ENCODE results near the gene ZNF467. TPM values are rescaled to one million over a fixed set of nuclear protein-coding genes. Genes with fewer than 3 reads are reported as not detected.

The ZNF467 gene
- total and polyA plus RNA-seq, 2 donors (not counting 3 experiments of a cell fraction or from before 2014, with no cell fraction given) = 4.2 to 8.9 TPM

DNA sequence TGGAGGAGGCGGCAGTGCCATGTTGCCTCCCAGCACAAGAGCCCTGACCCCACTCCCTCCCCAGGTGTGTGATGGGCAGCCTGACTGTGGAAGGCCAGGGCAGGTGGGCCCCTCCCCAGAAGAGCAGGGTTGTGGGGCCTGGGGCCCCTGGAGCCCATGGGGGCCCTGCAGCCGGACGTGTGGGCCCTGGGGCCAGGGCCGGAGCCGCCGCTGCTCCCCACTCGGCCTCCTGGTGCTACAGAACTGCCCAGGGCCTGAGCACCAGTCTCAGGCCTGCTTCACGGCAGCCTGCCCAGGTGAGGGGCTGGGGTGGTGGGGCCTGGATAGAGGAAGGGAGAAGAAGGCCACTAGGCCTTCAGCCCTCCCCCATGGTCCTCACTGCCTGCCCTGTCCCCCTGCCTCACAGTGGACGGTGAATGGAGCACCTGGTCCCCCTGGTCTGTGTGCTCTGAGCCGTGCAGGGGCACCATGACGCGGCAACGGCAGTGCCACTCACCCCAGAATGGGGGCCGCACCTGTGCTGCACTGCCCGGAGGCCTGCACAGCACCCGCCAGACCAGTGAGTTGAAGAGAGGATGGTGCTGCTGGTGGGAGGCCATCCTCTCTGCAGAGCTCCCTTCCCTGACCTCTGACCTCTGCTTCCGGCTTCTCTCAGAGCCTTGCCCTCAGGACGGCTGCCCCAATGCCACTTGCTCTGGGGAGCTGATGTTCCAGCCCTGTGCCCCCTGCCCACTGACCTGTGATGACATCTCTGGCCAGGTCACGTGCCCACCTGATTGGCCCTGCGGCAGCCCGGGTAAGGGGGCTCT lies 18.2 kb upstream of the ZNF467 start:
- Histone ChIP-seq H3K27ac (ENCODE audit: insufficient read depth, low read depth, low read length) (no peak overlapping the region), H4K20me1 (replicated peaks; ENCODE audit: control insufficient read depth, extremely low read depth, insufficient read depth, low read length) (no peaks in the 10 kb centered on the region), H3K27me3 (ENCODE audit: control insufficient read depth in 2 of 2, insufficient read depth in 2 of 2, low read length in 2 of 2) (peaks cover 4 to 10% of the 10 kb centered on the region in 2 experiments), H3K4me3 (replicated peaks in 1 of 3; ENCODE audit: insufficient read depth in 1 of 3, low read depth in 1 of 3, low read length in 3 of 3) (no peak overlapping the region), H3K79me2 (ENCODE audit: control insufficient read depth, insufficient read depth, low read length) (no peaks in the 10 kb centered on the region), H3K9me1 (replicated peaks; ENCODE audit: control insufficient read depth, extremely low read depth, insufficient read depth, low read length) (no peaks in the 10 kb centered on the region), H3K9me3 (replicated peaks; ENCODE audit: control insufficient read depth, insufficient read depth, low read length) (no peaks in the 10 kb centered on the region), H3K4me1 (ENCODE audit: control insufficient read depth, extremely low read depth, insufficient read depth, low read length) (no peaks in the 10 kb centered on the region), H3K9ac (replicated peaks; ENCODE audit: extremely low read depth, insufficient read depth, low read length) (no peak overlapping the region), H3K4me2 (ENCODE audit: insufficient read depth, low read length) (no peak overlapping the region), H3K36me3 (ENCODE audit: control insufficient read depth in 2 of 2, extremely low read depth in 1 of 2, insufficient read depth in 2 of 2, low read length in 2 of 2) (no peaks in the 10 kb centered on the region), H2AFZ (ENCODE audit: low read depth, low read length) (no peak overlapping the region)
- CTCF ChIA-PET = interaction anchor here (0.6 to 4.4 kb wide), 6 partner anchors 14 to 168 kb away, joined by 3 to 41 read pairs (median 6); no protein-coding TSS in a partner anchor
- dilution Hi-C loops (cut with MboI; ENCODE audit: extremely low pct_ligation_motif_present, low sequenced_read_pairs) (no loop called here), intact Hi-C loops (cut with micrococcal nuclease) (loop anchor here (2.0 kb wide), 1 partner anchor 19 kb away; the partner anchor contains the start of gene ZNF467)
- no peak for TF ChIP-seq POLR2A (IDR thresholded peaks at IDR 0.05; ENCODE audit: low read depth, low read length)
- TF ChIP-seq GATA2 (IDR thresholded peaks at IDR 0.05; ENCODE audit: insufficient read depth, insufficient read length, low read depth, low read length) = no peak
- TF ChIP-seq MAX (IDR thresholded peaks at IDR 0.05; ENCODE audit: insufficient read depth, insufficient read length) = no peak
- TF ChIP-seq MYC (IDR thresholded peaks at IDR 0.05; ENCODE audit: low read depth, low read length) = no peak
- POLR2A ChIA-PET = no interaction called here
- no peak for DNase-seq (ENCODE audit: low read depth, low spot score)
- FAIRE-seq = no peak
- no TSS peak for BruUV-seq (replicated peaks)

GRCh38 chr7:149790754-149791360 lies 17.5 kb upstream of the ZNF467 start:
- H3K9me3 ChIP-seq (replicated peaks; ENCODE audit: control insufficient read depth, insufficient read depth, low read length) = no peaks in the 10 kb centered on the region
- H3K9ac ChIP-seq (replicated peaks; ENCODE audit: extremely low read depth, insufficient read depth, low read length) = no peak overlapping the region
- H3K4me2 ChIP-seq (ENCODE audit: insufficient read depth, low read length) = no peak overlapping the region
- no peaks in the 10 kb centered on the region for H4K20me1 ChIP-seq (replicated peaks; ENCODE audit: control insufficient read depth, extremely low read depth, insufficient read depth, low read length)
- H3K4me3 ChIP-seq (replicated peaks in 1 of 3; ENCODE audit: insufficient read depth in 1 of 3, low read depth in 1 of 3, low read length in 3 of 3) = no peak overlapping the region
- TF ChIP-seq MAX (IDR thresholded peaks at IDR 0.05; ENCODE audit: insufficient read depth, insufficient read length) (no peak), MYC (IDR thresholded peaks at IDR 0.05; ENCODE audit: low read depth, low read length) (no peak), EZH2 (IDR thresholded peaks at IDR 0.05; ENCODE audit: borderline replicate concordance, low read depth, low read length, severe bottlenecking) (no peak), POLR2AphosphoS5 (IDR thresholded peaks at IDR 0.05; ENCODE audit: insufficient read depth, low read depth, low read length) (no peak), CTCF (IDR thresholded peaks at IDR 0.05; ENCODE audit: extremely low read depth in 1 of 2, insufficient read depth in 1 of 2, low read depth in 1 of 2, low read length in 2 of 2) (no peak), GATA2 (IDR thresholded peaks at IDR 0.05; ENCODE audit: insufficient read depth, insufficient read length, low read depth, low read length) (no peak), POLR2A (IDR thresholded peaks at IDR 0.05; ENCODE audit: low read depth, low read length) (no peak), JUN (IDR thresholded peaks at IDR 0.05; ENCODE audit: borderline replicate concordance, insufficient read depth, insufficient read length, low read depth) (no peak), FOS (IDR thresholded peaks at IDR 0.05; ENCODE audit: borderline replicate concordance, insufficient read depth, low read length) (no peak)
- dilution Hi-C loops (cut with MboI; ENCODE audit: extremely low pct_ligation_motif_present, low sequenced_read_pairs) (no loop called here), intact Hi-C loops (cut with micrococcal nuclease) (loop anchor here (1.0 to 2.0 kb wide), 3 partner anchors 18 to 129 kb away; partner anchors contain the start of gene ZNF467)
- H3K27ac ChIP-seq (ENCODE audit: insufficient read depth, low read depth, low read length) = no peak overlapping the region
- no peaks in the 10 kb centered on the region for H3K79me2 ChIP-seq (ENCODE audit: control insufficient read depth, insufficient read depth, low read length)
- no peaks in the 10 kb centered on the region for H3K36me3 ChIP-seq (ENCODE audit: control insufficient read depth in 2 of 2, extremely low read depth in 1 of 2, insufficient read depth in 2 of 2, low read length in 2 of 2)
- FAIRE-seq = no peak
- no peaks in the 10 kb centered on the region for H3K9me1 ChIP-seq (replicated peaks; ENCODE audit: control insufficient read depth, extremely low read depth, insufficient read depth, low read length)
- peaks cover 4 to 10% of the 10 kb centered on the region in 2 experiments for H3K27me3 ChIP-seq (ENCODE audit: control insufficient read depth in 2 of 2, insufficient read depth in 2 of 2, low read length in 2 of 2)
- no peak overlapping the region for H2AFZ ChIP-seq (ENCODE audit: low read depth, low read length)
- POLR2A ChIA-PET = no interaction called here
- CTCF ChIA-PET = interaction anchor here (0.6 to 4.4 kb wide), 7 partner anchors 13 to 167 kb away, joined by 3 to 41 read pairs (median 5); no protein-coding TSS in a partner anchor
- no peak for DNase-seq (ENCODE audit: low read depth, low spot score)
- no peaks in the 10 kb centered on the region for H3K4me1 ChIP-seq (ENCODE audit: control insufficient read depth, extremely low read depth, insufficient read depth, low read length)
- BruUV-seq (replicated peaks) = no TSS peak

Measured in endothelial cell of umbilical vein (primary cell).